ENCODE data around the gene LRP1.

LRP1 gene

DNA sequence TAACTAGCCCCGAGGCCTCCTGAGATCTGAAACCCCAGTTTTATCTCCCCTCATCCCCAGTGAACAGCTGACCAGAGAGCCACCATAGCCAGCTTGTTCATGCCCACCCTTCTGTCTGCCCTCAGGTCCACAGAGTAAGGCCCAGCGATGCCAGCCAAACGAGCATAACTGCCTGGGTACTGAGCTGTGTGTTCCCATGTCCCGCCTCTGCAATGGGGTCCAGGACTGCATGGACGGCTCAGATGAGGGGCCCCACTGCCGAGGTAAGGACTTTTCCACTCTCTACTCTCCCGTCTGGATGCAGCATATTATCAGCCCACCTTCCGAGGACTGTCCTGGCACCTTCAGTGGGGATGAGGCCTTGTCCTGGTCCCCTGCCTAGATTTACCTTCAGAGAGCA, 13.0 kb downstream of the LRP1 start:
- Histone ChIP-seq H2AFZ (ENCODE audit: low read depth, low read length) (no peak overlapping the region), H4K20me1 (ENCODE audit: insufficient read depth, low read length) (no peaks in the 10 kb centered on the region), H3K79me2 (ENCODE audit: low read length) (no peaks in the 10 kb centered on the region), H3K27ac (ENCODE audit: low read length) (no peak overlapping the region), H3K27me3 (ENCODE audit: low read depth, low read length) (0 out of 2 replicates have a peak, but pooled peaks cover 3% of the 10 kb centered on the region), H3K36me3 (replicated peaks; ENCODE audit: low read depth, low read length) (no peaks in the 10 kb centered on the region), H3K4me2 (ENCODE audit: low read length) (no peak overlapping the region), H3K4me3 (ENCODE audit: low read length) (no peak overlapping the region), H3K4me1 (ENCODE audit: low read length) (no peaks in the 10 kb centered on the region), H3K9ac (ENCODE audit: low read length) (no peak overlapping the region), H3K9me3 (ENCODE audit: insufficient read depth, low read length) (no peaks in the 10 kb centered on the region)
- no peak for TF ChIP-seq EZH2phosphoT487 (IDR thresholded peaks at IDR 0.05; ENCODE audit: low read depth)
- TF ChIP-seq CTCF (IDR thresholded peaks at IDR 0.05; ENCODE audit: low read depth, low read length) = no peak

DNA sequence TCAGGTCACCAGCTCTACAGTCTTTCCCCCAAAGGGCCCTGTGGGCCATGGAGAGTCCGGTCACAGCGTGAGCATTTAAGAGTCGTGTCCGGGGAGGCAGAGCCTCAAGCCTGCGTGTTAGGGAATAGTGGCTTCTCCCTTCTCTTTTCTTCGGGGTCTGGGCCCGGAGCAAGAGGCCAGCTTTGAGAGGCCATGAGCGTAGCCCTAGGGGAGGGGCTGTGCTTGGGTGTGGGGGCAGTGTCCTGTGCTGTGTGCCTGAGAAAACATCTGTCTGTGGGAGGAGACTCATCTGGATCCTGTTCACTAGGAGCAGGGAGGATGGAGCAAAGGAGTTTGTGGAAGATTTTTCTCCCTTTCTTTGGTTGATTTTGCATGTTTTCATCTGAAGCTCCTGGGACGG, 13.8 kb downstream of the LRP1 start:
- Histone ChIP-seq H3K79me2 (ENCODE audit: low read length) (no peaks in the 10 kb centered on the region), H2AFZ (ENCODE audit: low read depth, low read length) (no peak overlapping the region), H3K36me3 (replicated peaks; ENCODE audit: low read depth, low read length) (no peaks in the 10 kb centered on the region), H3K4me1 (ENCODE audit: low read length) (no peaks in the 10 kb centered on the region), H3K27ac (ENCODE audit: low read length) (no peak overlapping the region), H3K9me3 (ENCODE audit: insufficient read depth, low read length) (no peaks in the 10 kb centered on the region), H3K4me2 (ENCODE audit: low read length) (no peak overlapping the region), H3K9ac (ENCODE audit: low read length) (no peak overlapping the region), H4K20me1 (ENCODE audit: insufficient read depth, low read length) (no peaks in the 10 kb centered on the region), H3K27me3 (ENCODE audit: low read depth, low read length) (0 out of 2 replicates have a peak, but pooled peaks cover 3% of the 10 kb centered on the region), H3K4me3 (ENCODE audit: low read length) (no peak overlapping the region)
- TF ChIP-seq EZH2phosphoT487 (IDR thresholded peaks at IDR 0.05; ENCODE audit: low read depth) (no peak), CTCF (IDR thresholded peaks at IDR 0.05; ENCODE audit: low read depth, low read length) (no peak)

- Histone ChIP-seq H3K79me2 (ENCODE audit: low read length) (no peaks in the 10 kb centered on the region), H3K36me3 (replicated peaks; ENCODE audit: low read depth, low read length) (no peaks in the 10 kb centered on the region)
These were observed 14.4 kb downstream of the LRP1 start for GRCh38 chr12:57142727-57143126.

DNA sequence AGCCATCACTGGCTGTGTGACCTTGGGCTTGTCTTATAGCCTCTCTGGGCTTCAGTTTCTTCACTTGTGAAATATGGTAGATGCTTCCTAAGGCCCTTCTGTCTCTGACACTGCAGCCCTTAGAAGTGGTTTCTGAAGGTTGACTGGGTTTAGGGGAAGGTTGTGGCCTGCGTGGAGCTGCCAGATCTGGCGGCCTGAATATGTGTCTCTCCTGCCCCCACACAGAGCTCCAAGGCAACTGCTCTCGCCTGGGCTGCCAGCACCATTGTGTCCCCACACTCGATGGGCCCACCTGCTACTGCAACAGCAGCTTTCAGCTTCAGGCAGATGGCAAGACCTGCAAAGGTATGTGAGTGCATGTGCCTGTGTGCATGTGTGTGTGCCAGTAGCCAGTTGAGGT, 15.2 kb downstream of the LRP1 start:
- H3K27ac ChIP-seq (ENCODE audit: low read length) = no peak overlapping the region
- no peak overlapping the region for H3K4me2 ChIP-seq (ENCODE audit: low read length)
- H3K9me3 ChIP-seq (ENCODE audit: insufficient read depth, low read length) = no peaks in the 10 kb centered on the region
- H3K27me3 ChIP-seq (ENCODE audit: low read depth, low read length) = 0 out of 2 replicates have a peak, but pooled peaks cover 3% of the 10 kb centered on the region
- no peaks in the 10 kb centered on the region for H4K20me1 ChIP-seq (ENCODE audit: insufficient read depth, low read length)
- no peak overlapping the region for H3K9ac ChIP-seq (ENCODE audit: low read length)
- H3K36me3 ChIP-seq (replicated peaks; ENCODE audit: low read depth, low read length) = no peaks in the 10 kb centered on the region
- no peak overlapping the region for H2AFZ ChIP-seq (ENCODE audit: low read depth, low read length)
- no peaks in the 10 kb centered on the region for H3K79me2 ChIP-seq (ENCODE audit: low read length)
- no peaks in the 10 kb centered on the region for H3K4me1 ChIP-seq (ENCODE audit: low read length)
- H3K4me3 ChIP-seq (ENCODE audit: low read length) = no peak overlapping the region
- TF ChIP-seq CTCF (IDR thresholded peaks at IDR 0.05; ENCODE audit: low read depth, low read length) = no peak
- TF ChIP-seq EZH2phosphoT487 (IDR thresholded peaks at IDR 0.05; ENCODE audit: low read depth) = no peak

More at GRCh38 chr12:57142727-57143126, 14.4 kb downstream of the LRP1 start:
- Histone ChIP-seq H3K4me1 (ENCODE audit: low read length) (no peaks in the 10 kb centered on the region), H3K27ac (ENCODE audit: low read length) (no peak overlapping the region), H3K9ac (ENCODE audit: low read length) (no peak overlapping the region), H3K9me3 (ENCODE audit: insufficient read depth, low read length) (no peaks in the 10 kb centered on the region), H3K4me2 (ENCODE audit: low read length) (no peak overlapping the region), H3K27me3 (ENCODE audit: low read depth, low read length) (0 out of 2 replicates have a peak, but pooled peaks cover 3% of the 10 kb centered on the region), H4K20me1 (ENCODE audit: insufficient read depth, low read length) (no peaks in the 10 kb centered on the region), H3K4me3 (ENCODE audit: low read length) (no peak overlapping the region), H2AFZ (ENCODE audit: low read depth, low read length) (no peak overlapping the region)
- no peak for TF ChIP-seq CTCF (IDR thresholded peaks at IDR 0.05; ENCODE audit: low read depth, low read length)
- no peak for TF ChIP-seq EZH2phosphoT487 (IDR thresholded peaks at IDR 0.05; ENCODE audit: low read depth)

All from OCI-LY3 (cell line).